Activated CD8-positive, alpha-beta T cell treated with anti-CD3 and anti-CD28 coated beads, Interleukin-2, amount 10 ng/mL, durations not matched to agents 7 days and 5 days (primary cell): Measurements from ENCODE around the gene MYH15. TPM values are rescaled to one million over a fixed set of nuclear protein-coding genes. Genes with fewer than 3 reads are reported as not detected.

ENCODE experiments used
- ATAC-seq: fragments of 150-1000 bp; cut with Tn5 transposase; one replicate; pipeline ENCODE4 v1.10.0; 2021; ENCODE audit warnings: moderate library complexity
- CTCF ChIA-PET: fragments of 350-600 bp; sonication (Branson Sonifier 250); formaldehyde crosslinking; loops from one replicate; lab custom pipeline; 2021; ENCODE audit warnings: antibody characterized with exemption; lab: Charles Lee
- POLR2A ChIA-PET: fragments of 350-600 bp; sonication (Branson Sonifier 250); formaldehyde crosslinking; loops from one replicate; lab custom pipeline; 2021; ENCODE audit warnings: antibody characterized with exemption; lab: Charles Lee
- DNase-seq: peaks from one replicate; pipeline ENCODE4 v3.0.0-alpha.2; 2020
- H3K27ac Mint-ChIP-seq: one replicate; pipeline ENCODE4 v1.8.0; 2021; ENCODE audit warnings: mild to moderate bottlenecking, mixed read lengths
- H3K27me3 Mint-ChIP-seq: one replicate; pipeline ENCODE4 v1.8.0; 2021; ENCODE audit warnings: low read depth, mixed read lengths
- H3K36me3 Mint-ChIP-seq: one replicate; pipeline ENCODE4 v1.8.0; 2021; ENCODE audit warnings: low read depth, mixed read lengths
- H3K4me1 Mint-ChIP-seq: one replicate; pipeline ENCODE4 v1.8.0; 2021; ENCODE audit warnings: low read depth, mixed read lengths
- H3K4me3 Mint-ChIP-seq: one replicate; pipeline ENCODE4 v1.8.0; 2021; ENCODE audit warnings: mild to moderate bottlenecking, mixed read lengths
- H3K9me3 Mint-ChIP-seq: one replicate; pipeline ENCODE4 v1.8.0; 2022; ENCODE audit warnings: mixed read lengths; ENCODE audit not compliant: insufficient read depth
- total RNA-seq, 2 experiments: library from RNA; stranded (reverse); gene quantifications; one replicate each; pipeline ENCODE4 v1.2.3, GENCODE V29; 2021

The MYH15 gene
- total RNA-seq, 2 experiments from 2014 or later = 0.13 to 0.21 TPM

GRCh38 chr3:108527817-108528216 is 17.4 kb upstream of the MYH15 start:
- ChIA-PET CTCF (no interaction called here), POLR2A (no interaction called here)
- Mint-ChIP-seq H3K27me3 (peaks cover 28% of the 10 kb centered on the region), H3K4me1 (no peaks in the 10 kb centered on the region), H3K36me3 (no peaks in the 10 kb centered on the region), H3K9me3 (no peaks in the 10 kb centered on the region), H3K4me3 (no peak overlapping the region), H3K27ac (no peak overlapping the region)
- ATAC-seq (no peak), DNase-seq (no peak)

- DNase-seq (no peak), ATAC-seq (no peak)
- Mint-ChIP-seq H3K27me3 (peaks cover 27% of the 10 kb centered on the region), H3K4me3 (no peak overlapping the region), H3K27ac (no peak overlapping the region), H3K36me3 (no peaks in the 10 kb centered on the region), H3K4me1 (no peaks in the 10 kb centered on the region), H3K9me3 (no peaks in the 10 kb centered on the region)
- CTCF ChIA-PET = no interaction called here
- POLR2A ChIA-PET = no interaction called here
Observed at GRCh38 chr3:108527109-108527508, 16.7 kb upstream of the MYH15 start.

- no peak overlapping the region for H3K4me3 Mint-ChIP-seq
- H3K9me3 Mint-ChIP-seq = no peaks in the 10 kb centered on the region
- ChIA-PET POLR2A (interaction anchor here (0.6 kb wide), 1 partner anchor 545 kb away, joined by 3 read pairs; no protein-coding TSS in a partner anchor), CTCF (interaction anchor here (1.5 kb wide), 1 partner anchor 37 kb away, joined by 4 read pairs; no protein-coding TSS in a partner anchor)
- no peak for DNase-seq
- no peak overlapping the region for H3K27ac Mint-ChIP-seq
- H3K4me1 Mint-ChIP-seq = no peaks in the 10 kb centered on the region
- H3K36me3 Mint-ChIP-seq = no peaks in the 10 kb centered on the region
- H3K27me3 Mint-ChIP-seq = peaks cover 28% of the 10 kb centered on the region
- ATAC-seq = no peak
Observed at GRCh38 chr3:108525971-108526370, 15.6 kb upstream of the MYH15 start.

GRCh38 chr3:108525256-108525655 is 14.9 kb upstream of the MYH15 start:
- CTCF ChIA-PET = interaction anchor here (1.5 kb wide), 1 partner anchor 36 kb away, joined by 4 read pairs; no protein-coding TSS in a partner anchor
- H3K4me1 Mint-ChIP-seq = no peaks in the 10 kb centered on the region
- POLR2A ChIA-PET = interaction anchor here (0.6 kb wide), 1 partner anchor 10 kb away, joined by 3 read pairs; no protein-coding TSS in a partner anchor

GRCh38 chr3:108524537-108524936 is 14.1 kb upstream of the MYH15 start:
- ChIA-PET POLR2A (no interaction called here), CTCF (interaction anchor here (1.5 kb wide), 1 partner anchor 35 kb away, joined by 4 read pairs; no protein-coding TSS in a partner anchor)
- DNase-seq (no peak), ATAC-seq (no peak)
- Mint-ChIP-seq H3K27ac (no peak overlapping the region), H3K36me3 (no peaks in the 10 kb centered on the region), H3K9me3 (no peaks in the 10 kb centered on the region), H3K4me1 (no peaks in the 10 kb centered on the region), H3K27me3 (peaks cover 22% of the 10 kb centered on the region), H3K4me3 (no peak overlapping the region)

More at GRCh38 chr3:108525256-108525655, 14.9 kb upstream of the MYH15 start:
- no peak overlapping the region for H3K4me3 Mint-ChIP-seq
- ATAC-seq (no peak), DNase-seq (no peak)
- H3K36me3 Mint-ChIP-seq = no peaks in the 10 kb centered on the region
- H3K27ac Mint-ChIP-seq = no peak overlapping the region
- peaks cover 25% of the 10 kb centered on the region for H3K27me3 Mint-ChIP-seq
- no peaks in the 10 kb centered on the region for H3K9me3 Mint-ChIP-seq

GRCh38 chr3:108518895-108519294 is 8.5 kb upstream of the MYH15 start:
- H3K36me3 Mint-ChIP-seq = no peaks in the 10 kb centered on the region

GRCh38 chr3:108516881-108517280 is 6.5 kb upstream of the MYH15 start:
- H3K4me3 Mint-ChIP-seq = no peak overlapping the region
- no peaks in the 10 kb centered on the region for H3K36me3 Mint-ChIP-seq
- no peaks in the 10 kb centered on the region for H3K4me1 Mint-ChIP-seq
- no peaks in the 10 kb centered on the region for H3K9me3 Mint-ChIP-seq
- POLR2A ChIA-PET = no interaction called here
- peaks cover 5% of the 10 kb centered on the region for H3K27me3 Mint-ChIP-seq
- no peak for ATAC-seq
- H3K27ac Mint-ChIP-seq = no peak overlapping the region
- no peak for DNase-seq
- CTCF ChIA-PET = interaction anchor here (1.4 kb wide), 1 partner anchor 28 kb away, joined by 6 read pairs; no protein-coding TSS in a partner anchor

More at GRCh38 chr3:108518895-108519294, 8.5 kb upstream of the MYH15 start:
- DNase-seq = no peak
- ATAC-seq = no peak
- no peaks in the 10 kb centered on the region for H3K4me1 Mint-ChIP-seq
- ChIA-PET POLR2A (no interaction called here), CTCF (interaction anchor here (1.1 to 1.3 kb wide), 2 partner anchors 33 to 300 kb away, joined by 3 read pairs; no protein-coding TSS in a partner anchor)
- no peak overlapping the region for H3K27ac Mint-ChIP-seq
- peaks cover 12% of the 10 kb centered on the region for H3K27me3 Mint-ChIP-seq
- no peaks in the 10 kb centered on the region for H3K9me3 Mint-ChIP-seq
- H3K4me3 Mint-ChIP-seq = no peak overlapping the region

- ATAC-seq (no peak), DNase-seq (no peak)
- Mint-ChIP-seq H3K9me3 (no peaks in the 10 kb centered on the region), H3K27ac (no peak overlapping the region), H3K4me3 (no peak overlapping the region), H3K27me3 (peaks cover 5% of the 10 kb centered on the region), H3K36me3 (no peaks in the 10 kb centered on the region), H3K4me1 (no peaks in the 10 kb centered on the region)
- CTCF ChIA-PET = no interaction called here
- POLR2A ChIA-PET = no interaction called here
Observed at GRCh38 chr3:108513961-108514360, 3.6 kb upstream of the MYH15 start.

GRCh38 chr3:108512671-108513070 is 2.3 kb upstream of the MYH15 start:
- ChIA-PET POLR2A (no interaction called here), CTCF (interaction anchor here (1.2 kb wide), 1 partner anchor 21 kb away, joined by 3 read pairs; no protein-coding TSS in a partner anchor)
- no peak overlapping the region for H3K4me3 Mint-ChIP-seq
- DNase-seq (no peak), ATAC-seq (no peak)
- no peaks in the 10 kb centered on the region for H3K36me3 Mint-ChIP-seq
- H3K27me3 Mint-ChIP-seq = peaks cover 7% of the 10 kb centered on the region
- no peak overlapping the region for H3K27ac Mint-ChIP-seq
- no peaks in the 10 kb centered on the region for H3K4me1 Mint-ChIP-seq
- H3K9me3 Mint-ChIP-seq = no peaks in the 10 kb centered on the region

GRCh38 chr3:108511490-108511889 is 1.1 kb upstream of the MYH15 start:
- no peak overlapping the region for H3K27ac Mint-ChIP-seq
- H3K4me1 Mint-ChIP-seq = no peaks in the 10 kb centered on the region
- no peaks in the 10 kb centered on the region for H3K9me3 Mint-ChIP-seq
- POLR2A ChIA-PET = no interaction called here
- H3K36me3 Mint-ChIP-seq = no peaks in the 10 kb centered on the region
- CTCF ChIA-PET = interaction anchor here (1.2 kb wide), 1 partner anchor 19 kb away, joined by 3 read pairs; no protein-coding TSS in a partner anchor
- H3K4me3 Mint-ChIP-seq = no peak overlapping the region
- DNase-seq (no peak), ATAC-seq (no peak)
- H3K27me3 Mint-ChIP-seq = peaks cover 5% of the 10 kb centered on the region

GRCh38 chr3:108511055-108511454 is 659 bp upstream of the MYH15 start:
- H3K4me3 Mint-ChIP-seq = no peak overlapping the region

GRCh38 chr3:108509871-108510270 is 525 bp downstream of the MYH15 start:
- Mint-ChIP-seq H3K4me1 (no peaks in the 10 kb centered on the region), H3K27me3 (peaks cover 2% of the 10 kb centered on the region), H3K27ac (no peak overlapping the region), H3K9me3 (no peaks in the 10 kb centered on the region), H3K4me3 (no peak overlapping the region), H3K36me3 (no peaks in the 10 kb centered on the region)
- ChIA-PET CTCF (no interaction called here), POLR2A (no interaction called here)
- DNase-seq (no peak), ATAC-seq (no peak)

More at GRCh38 chr3:108511055-108511454, 659 bp upstream of the MYH15 start:
- ChIA-PET POLR2A (no interaction called here), CTCF (no interaction called here)
- Mint-ChIP-seq H3K27ac (no peak overlapping the region), H3K36me3 (no peaks in the 10 kb centered on the region), H3K27me3 (peaks cover 5% of the 10 kb centered on the region), H3K4me1 (no peaks in the 10 kb centered on the region), H3K9me3 (no peaks in the 10 kb centered on the region)
- DNase-seq = no peak
- ATAC-seq = no peak
